NCI-H2107 treated with DMSO at 0.1 percent for 48 hours (cell line): Measurements from ENCODE around the gene FGF11.

Source experiments
- DNase-seq: peaks from one replicate; lab custom pipeline; 2025; ENCODE audit not compliant: unreplicated experiment; lab: John Stamatoyannopoulos, UW

FGF11 gene

GRCh38 chr17:7408252-7408727 lies 31.0 kb upstream of the FGF11 start:
- no peak for DNase-seq

- DNase-seq: no peak
Measured at GRCh38 chr17:7408863-7409262, 30.4 kb upstream of the FGF11 start.

GRCh38 chr17:7409716-7410115 lies 29.6 kb upstream of the FGF11 start:
- no peak for DNase-seq

- no peak for DNase-seq
Measured at GRCh38 chr17:7410634-7411426, 28.5 kb upstream of the FGF11 start.

- no peak for DNase-seq
Measured at GRCh38 chr17:7411427-7411750, 27.9 kb upstream of the FGF11 start.

GRCh38 chr17:7413346-7413985 lies 25.8 kb upstream of the FGF11 start:
- DNase-seq: no peak

GRCh38 chr17:7414837-7415236 lies 24.5 kb upstream of the FGF11 start:
- DNase-seq: no peak

GRCh38 chr17:7415784-7416183 lies 23.5 kb upstream of the FGF11 start:
- no peak for DNase-seq

GRCh38 chr17:7416323-7416722 lies 23.0 kb upstream of the FGF11 start:
- no peak for DNase-seq

- no peak for DNase-seq
Measured at GRCh38 chr17:7417056-7417655, 22.2 kb upstream of the FGF11 start.

GRCh38 chr17:7418472-7419152 lies 20.7 kb upstream of the FGF11 start:
- no peak for DNase-seq

- DNase-seq: no peak
Measured at GRCh38 chr17:7419819-7420610, 19.3 kb upstream of the FGF11 start, which contains the start of gene SPEM1. Gene SPEM1, plus strand, starts transcription at chr17:7420324. Its CDS starts 61 bp downstream, at chr17:7420385.

- DNase-seq: no peak
Measured at GRCh38 chr17:7421186-7421585, 18.1 kb upstream of the FGF11 start.

- no peak for DNase-seq
Measured at GRCh38 chr17:7423679-7424078, 15.6 kb upstream of the FGF11 start.

- no peak for DNase-seq
Measured at GRCh38 chr17:7425316-7425715, 14.0 kb upstream of the FGF11 start, which contains the start of gene SPEM2. Gene SPEM2, plus strand, starts transcription at chr17:7425616. Its CDS starts 73 bp downstream, at chr17:7425689.

GRCh38 chr17:7425756-7426155 lies 13.6 kb upstream of the FGF11 start:
- no peak for DNase-seq

- DNase-seq: no peak
Measured at GRCh38 chr17:7426203-7426863, 13.0 kb upstream of the FGF11 start.

GRCh38 chr17:7426896-7427489 lies 12.3 kb upstream of the FGF11 start:
- no peak for DNase-seq

GRCh38 chr17:7427549-7427948 lies 11.8 kb upstream of the FGF11 start:
- DNase-seq: no peak

GRCh38 chr17:7428557-7428956 lies 10.8 kb upstream of the FGF11 start, which contains the start of gene SPEM3:
Gene SPEM3, plus strand, starts transcription at chr17:7428857. Its CDS starts 46 bp downstream, at chr17:7428903.
- DNase-seq: no peak
